HEK293T (cell line): Measurements from ENCODE around the gene SH3PXD2A.

ENCODE experiments used
- BHLHE40 ChIP-seq: fragments of 450-650 bp; IDR thresholded peaks from 2 replicates; pipeline ENCODE4 v1.6.1; 2016; ENCODE audit warnings: mild to moderate bottlenecking, moderate library complexity, borderline replicate concordance
- CTBP1 ChIP-seq: fragments of 450-650 bp; IDR thresholded peaks from 2 replicates; pipeline ENCODE4 v1.6.1; 2016; ENCODE audit warnings: borderline replicate concordance
- FOXK2 ChIP-seq: fragments of 450-650 bp; IDR thresholded peaks from 2 replicates; pipeline ENCODE4 v1.6.1; 2016; ENCODE audit warnings: mild to moderate bottlenecking
- FOXM1 ChIP-seq: fragments of 450-650 bp; IDR thresholded peaks from 2 replicates; pipeline ENCODE4 v1.6.1; 2017; ENCODE audit warnings: mild to moderate bottlenecking, borderline replicate concordance
- SP1 ChIP-seq: fragments of 450-650 bp; IDR thresholded peaks from 2 replicates; pipeline ENCODE4 v1.6.1; 2017
- SUZ12 ChIP-seq: fragments of 450-650 bp; IDR thresholded peaks from 2 replicates; pipeline ENCODE4 v1.6.1; 2016; ENCODE audit warnings: mild to moderate bottlenecking
- TARDBP ChIP-seq: fragments of 450-650 bp; IDR thresholded peaks from 2 replicates; pipeline ENCODE4 v1.6.1; 2016

DNA sequence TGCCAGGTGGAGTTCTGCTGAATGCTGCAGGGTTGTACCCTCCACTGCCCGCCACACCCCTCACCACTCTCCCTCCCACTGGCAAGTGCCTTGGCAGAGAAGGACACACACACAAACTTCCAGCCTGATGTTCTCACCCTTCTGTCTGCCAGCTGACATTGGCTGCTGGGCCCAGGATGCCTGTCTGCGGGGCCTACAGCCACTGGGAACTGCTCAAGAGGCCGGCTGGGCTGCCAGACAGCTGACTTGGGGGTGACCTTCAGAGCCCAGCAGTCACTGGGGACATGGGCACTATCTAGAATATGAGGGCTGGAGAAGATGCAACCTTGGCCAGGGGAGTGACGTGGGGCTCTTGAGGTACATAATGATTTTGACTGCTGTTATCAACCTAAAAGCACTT, 157.1 kb downstream of the SH3PXD2A start:
- TF ChIP-seq BHLHE40 (no peak), FOXM1 (no peak), SUZ12 (no peak), TARDBP (no peak), CTBP1 (no peak), FOXK2 (no peak), SP1 (no peak)
